ENCODE data around the gene ZEB1. TPM values are rescaled to one million over a fixed set of nuclear protein-coding genes. Genes with fewer than 3 reads are reported as not detected.

Gene ZEB1
- total and polyA plus RNA-seq, 9 of the 15 experiments (the other 6 are each of a cell fraction or from before 2014, with no cell fraction given): 2.1 to 8.4 (median 4.9) TPM

DNA sequence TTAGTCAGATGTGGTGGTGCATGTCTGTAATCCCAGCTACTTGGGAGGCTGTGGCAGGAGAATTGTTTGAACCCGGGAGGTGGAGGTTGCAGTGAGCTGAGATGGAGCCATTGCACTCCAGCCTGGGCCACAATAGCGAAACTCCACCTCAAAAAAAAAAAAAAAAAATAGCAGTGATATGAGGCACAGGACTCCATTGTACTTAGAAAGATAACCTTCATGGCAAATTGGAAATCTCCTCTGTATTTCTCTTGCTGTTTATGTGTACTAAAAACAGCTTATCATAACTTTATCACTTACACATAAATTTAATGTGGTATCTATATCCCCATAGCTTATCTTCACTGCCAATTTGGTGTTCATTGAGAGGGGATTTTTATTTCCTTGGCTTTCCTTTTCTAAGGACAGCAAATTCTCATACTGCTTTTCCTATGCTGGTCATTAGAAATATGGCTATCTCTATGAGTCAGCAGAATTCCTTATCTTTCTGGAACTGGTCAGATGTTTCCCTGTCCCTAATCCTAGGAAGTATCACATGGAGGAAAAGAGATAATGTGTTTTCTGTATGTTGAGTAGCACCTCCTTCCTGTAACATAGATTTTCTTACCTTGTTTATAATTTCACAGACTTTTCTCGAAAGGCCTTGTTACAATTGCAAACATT, 40.6 kb upstream of the ZEB1 start (continued):
- TF ChIP-seq, protein P1, sequence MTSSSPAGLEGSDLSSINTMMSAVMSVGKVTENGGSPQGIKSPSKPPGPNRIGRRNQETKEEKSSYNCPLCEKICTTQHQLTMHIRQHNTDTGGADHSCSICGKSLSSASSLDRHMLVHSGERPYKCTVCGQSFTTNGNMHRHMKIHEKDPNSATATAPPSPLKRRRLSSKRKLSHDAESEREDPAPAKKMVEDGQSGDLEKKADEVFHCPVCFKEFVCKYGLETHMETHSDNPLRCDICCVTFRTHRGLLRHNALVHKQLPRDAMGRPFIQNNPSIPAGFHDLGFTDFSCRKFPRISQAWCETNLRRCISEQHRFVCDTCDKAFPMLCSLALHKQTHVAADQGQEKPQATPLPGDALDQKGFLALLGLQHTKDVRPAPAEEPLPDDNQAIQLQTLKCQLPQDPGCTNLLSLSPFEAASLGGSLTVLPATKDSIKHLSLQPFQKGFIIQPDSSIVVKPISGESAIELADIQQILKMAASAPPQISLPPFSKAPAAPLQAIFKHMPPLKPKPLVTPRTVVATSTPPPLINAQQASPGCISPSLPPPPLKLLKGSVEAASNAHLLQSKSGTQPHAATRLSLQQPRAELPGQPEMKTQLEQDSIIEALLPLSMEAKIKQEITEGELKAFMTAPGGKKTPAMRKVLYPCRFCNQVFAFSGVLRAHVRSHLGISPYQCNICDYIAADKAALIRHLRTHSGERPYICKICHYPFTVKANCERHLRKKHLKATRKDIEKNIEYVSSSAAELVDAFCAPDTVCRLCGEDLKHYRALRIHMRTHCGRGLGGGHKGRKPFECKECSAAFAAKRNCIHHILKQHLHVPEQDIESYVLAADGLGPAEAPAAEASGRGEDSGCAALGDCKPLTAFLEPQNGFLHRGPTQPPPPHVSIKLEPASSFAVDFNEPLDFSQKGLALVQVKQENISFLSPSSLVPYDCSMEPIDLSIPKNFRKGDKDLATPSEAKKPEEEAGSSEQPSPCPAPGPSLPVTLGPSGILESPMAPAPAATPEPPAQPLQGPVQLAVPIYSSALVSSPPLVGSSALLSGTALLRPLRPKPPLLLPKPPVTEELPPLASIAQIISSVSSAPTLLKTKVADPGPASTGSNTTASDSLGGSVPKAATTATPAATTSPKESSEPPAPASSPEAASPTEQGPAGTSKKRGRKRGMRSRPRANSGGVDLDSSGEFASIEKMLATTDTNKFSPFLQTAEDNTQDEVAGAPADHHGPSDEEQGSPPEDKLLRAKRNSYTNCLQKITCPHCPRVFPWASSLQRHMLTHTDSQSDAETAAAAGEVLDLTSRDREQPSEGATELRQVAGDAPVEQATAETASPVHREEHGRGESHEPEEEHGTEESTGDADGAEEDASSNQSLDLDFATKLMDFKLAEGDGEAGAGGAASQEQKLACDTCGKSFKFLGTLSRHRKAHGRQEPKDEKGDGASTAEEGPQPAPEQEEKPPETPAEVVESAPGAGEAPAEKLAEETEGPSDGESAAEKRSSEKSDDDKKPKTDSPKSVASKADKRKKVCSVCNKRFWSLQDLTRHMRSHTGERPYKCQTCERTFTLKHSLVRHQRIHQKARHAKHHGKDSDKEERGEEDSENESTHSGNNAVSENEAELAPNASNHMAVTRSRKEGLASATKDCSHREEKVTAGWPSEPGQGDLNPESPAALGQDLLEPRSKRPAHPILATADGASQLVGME (CRISPR knock-in tag; IDR thresholded peaks at IDR 0.05): no peak
- TF ChIP-seq SNAPC5 (CRISPR knock-in tag; IDR thresholded peaks at IDR 0.05): no peak
- no peak for TF ChIP-seq COPS2 (conservative IDR thresholded peaks at IDR 0.05)
- no peak for TF ChIP-seq SNIP1 (IDR thresholded peaks at IDR 0.05; ENCODE audit: low read depth)
- TF ChIP-seq CBX3 (IDR thresholded peaks at IDR 0.05; ENCODE audit: borderline replicate concordance in 1 of 2, low read length in 2 of 2): no peak
- no peak for TF ChIP-seq NR2F6 (CRISPR knock-in tag; IDR thresholded peaks at IDR 0.05)
- no peak for TF ChIP-seq PTTG1 (tag; IDR thresholded peaks at IDR 0.05; ENCODE audit: low read depth)
- TF ChIP-seq, protein P2, sequence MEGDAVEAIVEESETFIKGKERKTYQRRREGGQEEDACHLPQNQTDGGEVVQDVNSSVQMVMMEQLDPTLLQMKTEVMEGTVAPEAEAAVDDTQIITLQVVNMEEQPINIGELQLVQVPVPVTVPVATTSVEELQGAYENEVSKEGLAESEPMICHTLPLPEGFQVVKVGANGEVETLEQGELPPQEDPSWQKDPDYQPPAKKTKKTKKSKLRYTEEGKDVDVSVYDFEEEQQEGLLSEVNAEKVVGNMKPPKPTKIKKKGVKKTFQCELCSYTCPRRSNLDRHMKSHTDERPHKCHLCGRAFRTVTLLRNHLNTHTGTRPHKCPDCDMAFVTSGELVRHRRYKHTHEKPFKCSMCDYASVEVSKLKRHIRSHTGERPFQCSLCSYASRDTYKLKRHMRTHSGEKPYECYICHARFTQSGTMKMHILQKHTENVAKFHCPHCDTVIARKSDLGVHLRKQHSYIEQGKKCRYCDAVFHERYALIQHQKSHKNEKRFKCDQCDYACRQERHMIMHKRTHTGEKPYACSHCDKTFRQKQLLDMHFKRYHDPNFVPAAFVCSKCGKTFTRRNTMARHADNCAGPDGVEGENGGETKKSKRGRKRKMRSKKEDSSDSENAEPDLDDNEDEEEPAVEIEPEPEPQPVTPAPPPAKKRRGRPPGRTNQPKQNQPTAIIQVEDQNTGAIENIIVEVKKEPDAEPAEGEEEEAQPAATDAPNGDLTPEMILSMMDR (IDR thresholded peaks at IDR 0.05 in 2 of 3, conservative IDR thresholded peaks at IDR 0.05 in 1 of 3; ENCODE audit: insufficient read depth in 2 of 3, low read depth in 1 of 3, low read length in 3 of 3): no peak
- no peak for TF ChIP-seq BRD9 (IDR thresholded peaks at IDR 0.05; ENCODE audit: low read depth, partially characterized antibody)
- TF ChIP-seq NFIX (CRISPR knock-in tag; IDR thresholded peaks at IDR 0.05; ENCODE audit: low read depth): no peak
- peak; percentile 68 for TF ChIP-seq LEF1 (IDR thresholded peaks at IDR 0.05)
- TF ChIP-seq THAP12 (CRISPR knock-in tag; IDR thresholded peaks at IDR 0.05): no peak
- TF ChIP-seq NFXL1 (CRISPR knock-in tag; IDR thresholded peaks at IDR 0.05): no peak
- TF ChIP-seq TSC22D4 (tag; IDR thresholded peaks at IDR 0.05): no peak
